Head of caudate nucleus (tissue), 42 donors: ENCODE measurements around the gene WTIP.
"Not testable (repeated sequence)": the region's sequence is repeated elsewhere in the genome, so short reads cannot be mapped to it uniquely, and the experiment has no call there.

ENCODE experiments used
- DNase-seq, 42 donors: peaks; one replicate each; pipeline versions ENCODE4 v3.0.0 to v3.0.0-alpha.2; 2020 to 2021; ENCODE audit warnings: mixed read lengths in 7 of 42
- intact Hi-C: fragments of 100-400 bp; cut with DNase I; formaldehyde crosslinking; loops from one replicate; pipeline ENCODE4 v1.15.0; 2022

Gene WTIP

GRCh38 chr19:34480971-34481841 is at the start of gene WTIP:
WTIP (plus strand) TSS chr19:34481758; CDS start chr19:34481975, 217 bp downstream.
- intact Hi-C loops: no loop called here
- peak in 6 of 42 donors; percentile 10 to 31 (median 15) for DNase-seq

- no peak for DNase-seq
- intact Hi-C loops: no loop called here
These were observed 48.8 kb upstream of the WTIP start for GRCh38 chr19:34432797-34433196.

GRCh38 chr19:34436716-34437115 is 44.8 kb upstream of the WTIP start:
- DNase-seq: no peak
- intact Hi-C loops: no loop called here

GRCh38 chr19:34448191-34448590 is 33.4 kb upstream of the WTIP start:
- DNase-seq: no peak
- intact Hi-C loops: no loop called here

GRCh38 chr19:34452723-34453122 is 28.8 kb upstream of the WTIP start:
- intact Hi-C loops: no loop called here
- DNase-seq: no peak

- intact Hi-C loops: no loop called here
- no peak for DNase-seq
These were observed 27.5 kb upstream of the WTIP start for GRCh38 chr19:34454091-34454490.

- no peak for DNase-seq
- intact Hi-C loops: no loop called here
These were observed 26.9 kb upstream of the WTIP start for GRCh38 chr19:34454685-34455084.

- DNase-seq, intact Hi-C loops: not testable (repeated sequence)
These were observed 25.6 kb upstream of the WTIP start for GRCh38 chr19:34455783-34456480.

GRCh38 chr19:34457446-34457845 is 24.1 kb upstream of the WTIP start:
- intact Hi-C loops: no loop called here
- no peak for DNase-seq

- intact Hi-C loops: no loop called here
- DNase-seq: no peak
These were observed 22.9 kb upstream of the WTIP start for GRCh38 chr19:34458677-34459076.

- intact Hi-C loops: no loop called here
These were observed 21.9 kb upstream of the WTIP start for GRCh38 chr19:34459614-34460013.

GRCh38 chr19:34461375-34462100 is 20.0 kb upstream of the WTIP start:
- intact Hi-C loops: no loop called here

More at GRCh38 chr19:34459614-34460013, 21.9 kb upstream of the WTIP start:
- no peak for DNase-seq

GRCh38 chr19:34464785-34465184 is 16.8 kb upstream of the WTIP start:
- DNase-seq, intact Hi-C loops: not testable (repeated sequence)

More at GRCh38 chr19:34461375-34462100, 20.0 kb upstream of the WTIP start:
- no peak for DNase-seq

- intact Hi-C loops: no loop called here
These were observed 13.1 kb upstream of the WTIP start for GRCh38 chr19:34468409-34468808.

GRCh38 chr19:34469026-34469425 is 12.5 kb upstream of the WTIP start:
- DNase-seq, intact Hi-C loops: not testable (repeated sequence)

More at GRCh38 chr19:34468409-34468808, 13.1 kb upstream of the WTIP start:
- peak in 1 of 42 donors; percentile 8 for DNase-seq

GRCh38 chr19:34471906-34472700 is 9.5 kb upstream of the WTIP start:
- no peak for DNase-seq
- intact Hi-C loops: no loop called here

GRCh38 chr19:34474233-34474989 is 7.1 kb upstream of the WTIP start:
- intact Hi-C loops: no loop called here
- DNase-seq: no peak
